Measurements from ENCODE around the gene RAD51B.

RAD51B gene

GRCh38 chr14:68658029-68658509 lies 838.5 kb downstream of the RAD51B start:
- ChIA-PET POLR2A (no interaction called here), CTCF (interaction anchor here (0.6 kb wide), 1 partner anchor 14 kb away, joined by 3 read pairs; no protein-coding TSS in a partner anchor)
- Histone ChIP-seq H3K27ac (ENCODE audit: extremely low read depth, low read depth, low read length) (no peak overlapping the region), H3K4me1 (ENCODE audit: control insufficient read depth, insufficient read depth, low read length) (no peaks in the 10 kb centered on the region), H3K9me3 (ENCODE audit: control insufficient read depth, insufficient read depth, low read depth, low read length) (no peaks in the 10 kb centered on the region), H3K36me3 (ENCODE audit: control insufficient read depth in 2 of 2, insufficient read depth in 1 of 2, low read length in 2 of 2) (no peaks in the 10 kb centered on the region), H3K4me3 (ENCODE audit: low read depth, low read length) (no peak overlapping the region)
- TF ChIP-seq ZNF140 (tag by site-specific recombination; IDR thresholded peaks at IDR 0.05) (no peak), ZNF621 (tag by site-specific recombination; IDR thresholded peaks at IDR 0.05) (no peak), ZBTB48 (tag by site-specific recombination; IDR thresholded peaks at IDR 0.05) (no peak), HOXD13 (CRISPR knock-in tag; IDR thresholded peaks at IDR 0.05; ENCODE audit: borderline replicate concordance) (no peak), ZNF426 (tag by site-specific recombination; IDR thresholded peaks at IDR 0.05) (no peak), ZNF544 (tag by site-specific recombination; IDR thresholded peaks at IDR 0.05) (no peak), GFI1B (tag by site-specific recombination; IDR thresholded peaks at IDR 0.05) (no peak), SP3 (tag by site-specific recombination; IDR thresholded peaks at IDR 0.05) (no peak), ZNF449 (tag by site-specific recombination; IDR thresholded peaks at IDR 0.05) (no peak), ZNF791 (tag by site-specific recombination; IDR thresholded peaks at IDR 0.05) (no peak), ZNF501 (tag by site-specific recombination; IDR thresholded peaks at IDR 0.05) (no peak), ZSCAN4 (tag by site-specific recombination; IDR thresholded peaks at IDR 0.05) (no peak), ZNF843 (tag by site-specific recombination; IDR thresholded peaks at IDR 0.05) (no peak)

GRCh38 chr14:68658943-68659931 lies 839.7 kb downstream of the RAD51B start:
- Histone ChIP-seq H3K36me3 (ENCODE audit: control insufficient read depth in 2 of 2, insufficient read depth in 1 of 2, low read length in 2 of 2) (no peaks in the 10 kb centered on the region), H3K4me1 (ENCODE audit: control insufficient read depth, insufficient read depth, low read length) (no peaks in the 10 kb centered on the region), H3K4me3 (ENCODE audit: low read depth, low read length) (no peak overlapping the region), H3K27ac (ENCODE audit: extremely low read depth, low read depth, low read length) (no peak overlapping the region), H3K9me3 (ENCODE audit: control insufficient read depth, insufficient read depth, low read depth, low read length) (no peaks in the 10 kb centered on the region)
- ChIA-PET CTCF (no interaction called here), POLR2A (no interaction called here)
- TF ChIP-seq PBX3 (CRISPR knock-in tag; IDR thresholded peaks at IDR 0.05) (no peak), ZNF473 (tag by site-specific recombination; IDR thresholded peaks at IDR 0.05) (no peak), ZNF223 (tag by site-specific recombination; IDR thresholded peaks at IDR 0.05) (no peak), ZBTB21 (tag by site-specific recombination; IDR thresholded peaks at IDR 0.05) (no peak), PRDM2 (tag by site-specific recombination; IDR thresholded peaks at IDR 0.05; ENCODE audit: borderline replicate concordance) (no peak), EGR2 (tag by site-specific recombination; IDR thresholded peaks at IDR 0.05; ENCODE audit: low read depth) (peak; percentile 35; the same call in 1 of the 2 replicates), TSHZ1 (tag by site-specific recombination; IDR thresholded peaks at IDR 0.05; ENCODE audit: borderline replicate concordance) (no peak), ZFHX2 (tag by site-specific recombination; conservative IDR thresholded peaks at IDR 0.05) (peak; percentile 32)

Measured in HEK293 (cell line).